ENCODE measurements around the gene NDUFV1.
"Not testable (repeated sequence)": the region's sequence is repeated elsewhere in the genome, so short reads cannot be mapped to it uniquely, and the experiment has no call there.

The NDUFV1 gene

DNA sequence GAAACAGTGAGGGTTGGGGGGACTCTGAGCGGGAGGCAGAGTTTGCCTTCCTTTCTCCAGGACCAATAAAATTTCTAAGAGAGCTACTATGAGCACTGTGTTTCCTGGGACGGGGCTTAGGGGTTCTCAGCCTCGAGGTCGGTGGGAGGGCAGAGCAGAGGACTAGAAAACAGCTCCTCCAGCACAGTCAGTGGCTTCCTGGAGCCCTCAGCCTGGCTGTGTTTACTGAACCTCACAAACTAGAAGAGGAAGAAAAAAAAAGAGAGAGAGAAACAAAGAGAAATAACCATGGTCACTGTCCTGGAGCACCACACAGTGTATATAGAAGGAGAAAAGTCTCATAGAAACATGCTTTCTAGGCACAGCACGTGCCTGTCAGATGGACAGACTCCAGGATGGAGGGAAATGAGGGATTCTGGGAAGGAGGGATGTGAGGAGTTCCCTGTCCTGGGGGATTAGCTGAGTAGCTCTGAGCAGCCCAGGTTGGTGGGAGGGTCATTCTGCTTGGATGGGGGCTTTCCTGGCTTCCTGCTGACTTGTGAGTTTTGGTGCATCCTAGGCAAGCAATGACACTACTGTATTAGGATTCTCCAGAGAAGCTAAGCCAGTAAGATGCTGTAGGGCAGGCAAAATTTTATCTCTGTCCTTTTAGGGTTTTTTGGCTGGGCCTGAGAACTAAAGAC lies 20.0 kb upstream of the NDUFV1 start:
- no peak for DNase-seq

DNA sequence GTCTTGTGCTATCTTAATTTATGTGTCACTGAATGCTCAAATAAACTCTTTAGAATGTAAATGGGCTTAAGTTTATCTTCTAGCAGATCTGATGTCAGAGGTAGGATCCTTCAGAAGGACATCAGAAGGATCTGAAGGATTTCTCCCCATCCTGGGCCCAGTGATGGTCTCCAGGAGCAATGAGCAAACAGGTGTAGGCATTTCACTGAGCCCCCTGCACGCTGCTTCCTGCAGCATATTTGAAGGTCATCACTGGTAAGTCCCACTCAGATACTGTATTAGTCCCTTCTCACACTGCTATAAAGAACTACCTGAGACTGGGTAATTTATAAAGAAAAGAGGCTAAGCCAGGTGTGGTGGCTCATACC lies 18.6 kb upstream of the NDUFV1 start:
- DNase-seq = no peak

DNA sequence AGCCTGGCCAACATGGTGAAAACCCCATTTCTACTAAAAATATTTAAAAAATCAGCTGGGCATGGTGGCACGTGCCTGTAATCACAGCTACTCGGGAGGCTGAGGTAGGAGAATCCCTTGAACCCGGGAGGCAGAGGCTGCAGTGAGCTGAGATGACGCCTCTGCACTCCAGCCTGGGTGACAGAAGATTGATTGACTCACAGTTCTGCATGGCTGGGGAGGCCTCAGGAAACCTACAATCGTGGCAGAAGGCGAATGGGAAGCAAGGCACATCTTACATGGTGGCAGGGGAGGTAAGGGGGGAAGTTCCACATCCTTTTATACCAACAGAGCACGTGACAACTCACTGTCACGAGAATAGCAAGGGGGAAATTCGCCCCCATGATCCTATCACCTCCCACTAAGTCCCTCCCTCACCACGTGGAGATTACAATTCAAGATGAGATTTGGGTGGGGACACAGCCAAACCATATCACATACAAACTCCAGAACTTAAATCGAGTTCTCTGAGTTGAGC lies 17.8 kb upstream of the NDUFV1 start:
- DNase-seq = not testable (repeated sequence)

DNA sequence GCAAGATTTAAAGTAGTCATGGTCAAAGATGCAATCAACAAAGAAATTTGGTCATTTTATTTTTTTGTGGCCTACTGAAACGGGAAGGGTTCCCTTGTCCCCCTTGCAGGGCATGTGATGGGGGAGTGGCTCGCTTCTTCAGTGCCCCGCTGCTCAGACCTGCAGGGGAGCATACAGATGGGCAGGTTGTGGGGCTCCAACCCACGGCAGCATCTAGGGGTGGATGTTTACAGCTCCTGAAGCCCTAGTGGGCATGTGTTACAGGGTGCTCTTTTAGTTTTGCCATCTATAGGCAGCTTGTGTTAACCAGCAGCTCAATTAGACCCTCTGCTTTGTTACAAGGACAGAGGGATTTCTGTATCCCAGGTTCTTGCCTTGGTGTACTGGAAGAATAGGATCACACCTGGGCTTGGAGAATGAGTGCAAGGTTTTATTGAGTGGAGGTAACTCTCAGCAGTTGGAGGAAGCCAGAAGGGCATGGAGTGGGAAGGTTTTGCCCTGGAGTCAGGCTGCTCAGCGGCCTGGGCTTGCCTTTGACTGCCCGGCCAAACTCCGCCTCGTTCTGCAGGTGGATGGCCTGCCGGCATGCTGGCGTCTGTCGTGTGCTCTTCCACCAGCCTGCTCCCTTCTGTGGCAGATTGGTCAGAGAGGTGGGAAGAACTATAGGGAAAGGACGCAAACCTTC lies 13.7 kb upstream of the NDUFV1 start:
- no peak for DNase-seq

DNA sequence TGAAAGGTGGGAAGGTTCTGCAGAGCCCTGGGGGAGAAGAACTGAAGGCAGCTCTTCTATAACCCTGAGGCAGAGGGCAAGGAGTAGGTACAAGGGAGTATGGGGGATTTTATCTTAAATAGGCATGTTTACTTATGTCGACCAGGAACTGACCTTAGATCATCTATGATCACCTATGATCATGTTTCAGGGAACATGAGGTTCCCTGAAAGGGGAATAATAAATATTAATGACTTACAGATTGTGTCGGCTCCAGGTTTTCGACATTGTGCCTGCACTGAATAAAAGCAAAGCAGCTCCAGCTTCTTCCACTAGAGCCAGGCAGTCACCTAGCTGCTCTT lies 13.2 kb upstream of the NDUFV1 start:
- no peak for DNase-seq

DNA sequence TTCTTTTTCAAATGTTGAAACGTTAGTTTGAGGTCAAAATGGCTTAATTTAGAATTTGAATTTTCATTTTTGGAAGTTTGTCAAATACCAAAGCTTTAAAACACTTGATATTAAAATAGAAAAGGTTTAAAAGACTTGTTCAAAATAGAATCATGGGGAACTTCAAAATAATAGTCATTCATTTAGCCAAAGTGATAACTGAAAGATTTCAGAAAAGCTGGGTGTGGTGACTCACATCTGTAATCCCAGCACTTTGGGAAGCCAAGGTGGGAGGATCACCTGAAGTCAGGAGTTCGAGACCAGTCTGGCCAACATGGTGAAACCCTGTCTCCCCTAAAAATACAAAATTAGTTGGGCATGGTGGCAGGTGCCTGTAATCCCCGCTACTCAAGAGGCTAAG lies 12.3 kb upstream of the NDUFV1 start:
- no peak for DNase-seq

DNA sequence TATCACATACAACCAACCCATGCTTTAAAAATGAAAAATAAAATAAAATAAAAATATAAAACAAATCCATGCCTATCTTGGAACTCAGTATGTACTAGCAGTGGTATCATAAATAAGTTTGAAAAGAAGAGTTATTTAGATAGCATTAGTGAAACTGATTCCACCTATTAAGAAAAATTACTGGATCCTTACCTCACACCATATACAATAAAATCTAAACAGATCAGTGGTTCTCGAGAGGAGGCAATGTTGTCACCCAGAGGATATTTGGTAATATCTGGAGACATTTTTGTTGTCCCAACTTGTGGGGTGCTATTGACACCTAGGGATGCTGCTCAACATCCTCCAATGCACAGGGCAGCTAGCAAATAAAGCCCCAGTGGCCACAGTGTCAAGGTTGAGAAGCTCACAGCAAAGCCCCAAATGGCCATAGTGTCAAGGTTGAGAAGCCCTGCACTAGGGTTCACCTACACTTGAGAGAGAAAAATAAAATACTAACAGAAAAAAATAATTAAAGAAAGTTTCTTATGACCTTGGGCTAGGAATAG lies 9.9 kb upstream of the NDUFV1 start:
- no peak for DNase-seq

DNA sequence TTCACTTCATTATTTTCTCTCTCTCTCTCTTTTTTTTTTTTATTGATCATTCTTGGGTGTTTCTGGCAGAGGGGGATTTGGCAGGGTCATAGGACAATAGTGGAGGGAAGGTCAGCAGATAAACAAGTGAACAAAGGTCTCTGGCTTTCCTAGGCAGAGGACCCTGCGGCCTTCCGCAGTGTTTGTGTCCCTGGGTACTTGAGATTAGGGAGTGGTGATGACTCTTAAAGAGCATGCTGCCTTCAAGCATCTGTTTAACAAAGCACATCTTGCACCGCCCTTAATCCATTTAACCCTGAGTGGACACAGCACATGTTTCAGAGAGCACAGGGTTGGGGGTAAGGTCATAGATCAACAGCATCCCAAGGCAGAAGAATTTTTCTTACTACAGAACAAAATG lies 9.3 kb upstream of the NDUFV1 start:
- DNase-seq = not testable (repeated sequence)

DNA sequence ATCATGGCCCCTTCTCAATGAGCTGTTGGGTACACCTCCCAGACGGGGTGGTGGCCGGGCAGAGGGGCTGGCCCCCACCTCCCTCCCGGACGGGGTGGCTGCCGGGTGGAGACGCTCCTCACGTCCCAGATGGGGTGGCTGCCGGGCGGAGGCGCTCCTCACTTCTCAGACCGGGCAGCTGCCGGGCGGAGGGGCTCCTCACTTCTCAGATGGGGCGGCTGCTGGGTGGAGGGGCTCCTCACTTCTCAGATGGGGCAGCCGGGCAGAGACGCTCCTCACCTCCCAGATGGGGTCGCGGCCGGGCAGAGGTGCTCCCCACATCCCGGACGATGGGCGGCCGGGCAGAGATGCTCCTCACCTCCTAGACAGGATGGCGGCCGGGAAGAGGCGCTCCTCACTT lies 8.8 kb upstream of the NDUFV1 start:
- DNase-seq = not testable (repeated sequence)

DNA sequence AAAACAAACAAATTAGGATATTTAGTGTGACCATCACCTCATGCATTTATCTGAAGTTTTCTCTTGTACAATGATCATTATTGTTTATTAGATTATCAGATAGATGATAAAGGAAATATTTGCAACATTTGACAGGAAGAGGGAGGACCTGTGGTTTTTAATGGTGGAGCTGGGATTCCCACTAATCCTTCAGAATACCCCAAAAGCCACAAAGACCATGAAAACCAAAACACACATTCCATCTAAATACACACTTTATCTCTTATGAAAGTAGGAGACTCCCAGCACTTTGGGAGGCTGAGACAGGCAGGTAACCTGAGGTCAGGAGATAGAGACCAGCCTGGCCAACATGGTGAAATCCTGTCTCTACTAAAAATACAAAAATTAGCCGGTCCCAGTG lies 7.6 kb upstream of the NDUFV1 start:
- DNase-seq = no peak

DNA sequence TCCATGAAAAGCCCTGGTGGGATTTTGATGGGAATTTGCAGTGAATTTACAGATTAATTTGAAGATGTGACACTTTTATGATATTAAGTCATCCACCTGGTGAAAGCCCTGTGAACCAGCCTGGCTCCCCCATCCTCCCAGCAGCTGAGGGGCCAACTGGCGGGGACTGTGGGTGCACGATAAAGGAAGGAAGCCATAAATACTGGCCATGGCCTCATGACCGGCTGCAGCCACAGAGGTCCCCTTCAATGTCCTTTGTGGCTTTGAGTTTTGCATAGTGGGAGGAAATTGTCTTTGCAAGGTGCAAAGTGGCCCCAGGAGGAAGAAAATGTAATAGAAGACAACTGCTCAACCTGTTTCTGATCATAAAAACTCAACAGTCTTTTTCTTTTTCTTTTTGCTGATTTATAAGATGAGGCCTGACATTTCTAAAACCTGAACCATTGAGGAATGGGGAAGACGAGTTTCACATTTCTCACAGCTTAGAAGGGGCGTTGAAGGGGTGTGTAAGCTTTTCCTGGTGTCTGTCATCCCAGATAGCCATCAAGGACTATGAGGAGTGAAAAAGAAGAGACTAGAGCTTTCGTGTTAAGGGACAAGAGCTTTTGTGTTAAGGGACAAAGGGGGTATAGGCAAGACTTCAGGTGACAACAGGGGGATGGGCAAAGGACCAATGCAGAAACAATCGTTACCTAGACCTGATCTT lies 6.3 kb upstream of the NDUFV1 start:
- DNase-seq = no peak

DNA sequence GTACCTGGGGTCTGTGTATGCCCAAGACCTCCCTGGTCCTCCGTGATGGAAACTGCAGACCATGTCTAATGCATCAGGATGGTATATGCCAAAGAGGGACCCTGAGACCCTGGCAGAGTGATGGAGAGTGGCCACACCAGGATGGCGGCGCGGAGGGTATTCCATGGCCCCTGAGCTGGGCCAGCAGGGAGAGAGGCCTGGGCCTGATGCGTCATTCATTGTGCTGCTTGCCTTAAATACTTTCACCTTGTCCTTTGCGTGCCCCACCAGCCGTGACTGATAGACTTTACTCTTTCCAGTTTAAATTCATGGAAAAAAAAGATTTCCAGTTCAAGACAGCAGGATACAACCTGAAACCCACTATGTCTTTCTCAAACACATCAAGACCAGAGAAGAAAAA lies 5.6 kb upstream of the NDUFV1 start:
- no peak for DNase-seq

DNA sequence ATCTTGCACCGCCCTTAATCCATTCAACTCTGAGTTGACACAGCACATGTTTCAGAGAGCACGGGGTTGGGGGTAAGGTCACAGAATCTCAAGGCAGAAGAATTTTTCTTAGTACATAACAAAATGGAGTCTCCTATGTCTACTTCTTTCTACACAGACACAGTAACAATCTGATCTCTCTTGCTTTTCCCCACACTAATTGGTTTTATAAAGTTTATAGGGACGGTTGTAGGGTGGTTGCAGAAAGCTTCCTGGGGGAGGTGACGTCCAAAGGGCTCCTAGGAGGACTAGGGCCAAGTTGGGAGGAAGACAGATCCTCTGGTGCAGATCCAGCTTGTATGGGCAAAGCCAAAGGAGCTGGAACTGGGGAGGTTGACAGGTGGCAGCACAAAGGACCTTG lies 2.6 kb upstream of the NDUFV1 start:
- DNase-seq = not testable (repeated sequence)

DNA sequence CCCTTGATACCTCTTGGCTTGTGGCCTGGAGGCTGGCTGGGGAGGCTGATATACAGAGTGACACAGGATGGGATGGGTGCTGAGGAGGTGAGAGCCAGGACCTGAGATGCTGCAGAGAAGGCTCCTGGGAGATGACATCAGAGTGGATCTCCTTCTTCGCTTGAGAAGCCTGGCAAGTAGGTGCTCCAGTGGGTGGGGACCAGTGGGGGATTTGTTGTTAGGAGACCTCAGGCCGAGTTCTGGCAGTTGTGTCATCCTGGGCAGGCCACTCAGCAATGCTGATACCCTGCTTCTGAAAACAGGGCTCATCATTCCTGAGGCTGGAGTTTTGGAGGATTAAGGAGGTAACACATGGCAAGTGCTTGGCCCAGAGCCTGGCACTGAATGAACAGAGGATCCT lies 1.9 kb upstream of the NDUFV1 start:
- no peak for DNase-seq

DNA sequence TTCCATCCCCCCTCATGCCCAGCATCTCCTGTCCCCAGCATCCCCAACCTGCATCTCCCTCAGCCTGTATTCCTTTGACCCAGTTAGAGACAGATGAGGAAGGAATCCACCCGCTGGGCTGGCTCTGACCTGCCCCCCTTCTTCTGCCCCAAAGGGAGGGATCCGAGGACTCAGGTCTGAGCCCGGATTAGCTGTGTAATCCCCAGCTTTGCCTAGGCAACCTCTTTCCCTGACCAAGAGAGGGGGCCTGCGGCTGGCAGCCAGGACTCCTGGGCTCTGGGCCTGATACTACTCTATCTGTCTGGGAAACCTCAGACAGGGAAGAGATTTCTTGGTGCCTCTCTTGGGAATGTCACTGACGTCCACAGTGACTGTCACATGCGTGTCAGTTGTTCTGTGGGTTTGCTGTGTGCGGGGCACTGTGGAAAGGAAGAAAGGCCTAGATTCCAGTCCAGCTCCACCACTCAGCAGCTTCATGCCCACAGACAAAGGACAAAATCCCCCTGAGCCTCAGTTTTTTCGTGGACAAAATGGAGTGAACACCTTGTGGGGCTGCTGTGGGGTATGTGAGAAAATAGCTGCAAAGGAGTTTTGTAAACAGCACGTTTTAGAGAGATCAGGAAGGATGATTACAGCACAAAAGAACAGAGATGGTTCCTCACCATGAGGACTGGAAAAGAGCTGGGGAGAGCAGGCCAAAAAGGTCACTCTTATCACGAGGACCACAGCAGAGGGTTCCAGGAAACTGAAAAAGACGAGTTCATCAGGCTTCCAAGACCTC lies 1.3 kb upstream of the NDUFV1 start:
- DNase-seq = no peak

DNA sequence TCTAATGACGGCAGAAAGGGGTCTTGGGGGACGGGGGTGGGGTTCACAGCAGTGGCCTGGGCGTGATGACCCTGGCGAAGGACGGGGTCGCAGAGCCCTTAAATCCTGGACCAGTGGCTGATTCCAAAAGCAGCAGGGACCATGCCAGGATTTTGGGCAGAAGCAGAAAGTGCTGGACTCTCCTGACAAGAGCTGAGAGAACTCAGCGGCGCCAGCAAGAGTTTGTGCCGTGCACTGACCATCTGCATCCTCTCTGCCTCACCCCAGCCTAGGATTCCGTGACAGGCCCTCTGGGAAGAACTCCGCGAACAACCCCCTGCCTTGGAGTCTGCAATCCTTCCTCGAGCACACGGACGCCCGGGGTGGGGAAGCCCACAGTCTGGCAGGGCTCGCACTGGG lies 644 bp upstream of the NDUFV1 start:
- DNase-seq = no peak

DNA sequence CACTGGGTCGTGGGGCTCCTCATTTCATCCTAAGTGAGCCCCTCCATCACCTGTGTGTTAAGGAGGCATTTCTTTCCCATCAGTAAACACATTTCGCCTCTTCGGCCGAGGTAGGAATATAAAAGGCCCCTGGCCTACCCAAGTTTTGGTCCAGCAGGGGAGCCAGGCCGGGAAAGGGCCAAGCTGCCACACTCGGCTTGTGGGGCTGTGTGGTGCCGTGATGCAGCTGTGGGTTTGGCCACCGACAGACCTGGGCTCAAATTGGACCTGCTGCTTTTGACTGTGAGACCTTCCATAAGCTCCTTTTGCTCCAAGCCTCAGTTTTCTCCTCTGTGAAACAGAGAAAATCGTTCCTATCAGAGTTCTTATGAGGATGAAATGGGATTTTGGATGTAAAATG lies 771 bp downstream of the NDUFV1 start:
- DNase-seq = no peak

DNA sequence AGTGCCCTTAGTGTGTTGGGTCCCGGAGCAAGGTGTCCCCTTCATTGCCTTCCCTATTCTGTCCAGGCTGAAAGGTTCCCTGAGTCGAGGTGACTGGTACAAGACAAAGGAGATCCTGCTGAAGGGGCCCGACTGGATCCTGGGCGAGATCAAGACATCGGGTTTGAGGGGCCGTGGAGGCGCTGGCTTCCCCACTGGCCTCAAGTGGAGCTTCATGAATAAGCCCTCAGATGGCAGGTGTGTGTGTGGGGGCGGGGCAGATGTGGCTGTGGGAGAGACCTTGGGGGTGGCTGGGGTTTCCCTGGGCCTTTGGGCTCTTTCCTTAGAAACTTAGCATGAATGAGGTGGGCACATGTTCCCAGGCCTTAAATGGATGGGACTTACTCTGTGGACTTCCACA lies 1.8 kb downstream of the NDUFV1 start:
- DNase-seq = no peak

DNA sequence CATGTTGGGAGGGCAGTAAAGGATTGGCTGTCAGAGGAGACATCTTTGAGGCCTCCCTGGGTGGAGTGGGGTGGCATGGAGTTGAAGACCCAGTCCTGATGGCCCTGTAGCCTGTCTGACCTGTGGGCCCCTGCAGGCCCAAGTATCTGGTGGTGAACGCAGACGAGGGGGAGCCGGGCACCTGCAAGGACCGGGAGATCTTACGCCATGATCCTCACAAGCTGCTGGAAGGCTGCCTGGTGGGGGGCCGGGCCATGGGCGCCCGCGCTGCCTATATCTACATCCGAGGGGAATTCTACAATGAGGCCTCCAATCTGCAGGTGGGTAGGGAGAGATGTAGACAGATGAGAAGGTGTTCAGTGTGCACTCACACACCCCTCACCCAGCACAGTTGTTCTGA lies 2.6 kb downstream of the NDUFV1 start:
- no peak for DNase-seq

DNA sequence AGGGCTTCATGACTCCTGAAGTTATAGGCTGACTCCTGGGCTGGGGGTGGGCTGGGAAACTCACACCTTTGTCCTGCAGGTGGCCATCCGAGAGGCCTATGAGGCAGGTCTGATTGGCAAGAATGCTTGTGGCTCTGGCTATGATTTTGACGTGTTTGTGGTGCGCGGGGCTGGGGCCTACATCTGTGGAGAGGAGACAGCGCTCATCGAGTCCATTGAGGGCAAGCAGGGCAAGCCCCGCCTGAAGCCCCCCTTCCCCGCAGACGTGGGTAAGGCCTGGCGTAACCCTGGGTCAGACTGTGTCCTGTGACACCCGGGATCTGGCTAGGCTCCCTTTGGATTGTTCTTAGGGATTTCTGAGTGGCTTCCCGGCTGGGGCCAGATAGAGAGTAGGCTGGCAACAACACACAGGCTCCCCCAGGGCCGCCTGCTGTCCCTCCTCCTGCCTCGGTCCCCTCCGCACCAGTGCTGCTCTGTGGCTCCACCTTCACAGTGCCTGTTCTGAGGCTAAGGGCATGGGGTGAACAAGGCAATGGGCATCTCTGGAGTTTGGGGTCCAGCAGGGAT lies 3.6 kb downstream of the NDUFV1 start:
- DNase-seq = no peak

DNA sequence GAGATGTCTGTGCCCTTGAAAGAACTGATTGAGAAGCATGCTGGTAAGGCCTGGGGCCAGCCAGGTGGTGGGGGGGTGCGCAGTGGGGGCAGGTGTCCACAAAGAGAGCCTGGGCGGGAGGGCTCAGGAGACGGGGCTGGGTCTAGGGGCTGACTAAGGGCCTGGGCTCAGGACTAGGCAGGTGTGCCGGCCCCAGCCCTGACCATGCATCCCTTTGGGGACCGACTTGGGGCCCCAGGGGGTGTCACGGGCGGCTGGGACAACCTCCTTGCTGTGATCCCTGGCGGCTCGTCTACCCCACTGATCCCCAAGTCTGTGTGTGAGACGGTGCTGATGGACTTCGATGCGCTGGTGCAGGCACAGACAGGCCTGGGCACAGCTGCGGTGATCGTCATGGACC lies 4.4 kb downstream of the NDUFV1 start:
- no peak for DNase-seq

DNA sequence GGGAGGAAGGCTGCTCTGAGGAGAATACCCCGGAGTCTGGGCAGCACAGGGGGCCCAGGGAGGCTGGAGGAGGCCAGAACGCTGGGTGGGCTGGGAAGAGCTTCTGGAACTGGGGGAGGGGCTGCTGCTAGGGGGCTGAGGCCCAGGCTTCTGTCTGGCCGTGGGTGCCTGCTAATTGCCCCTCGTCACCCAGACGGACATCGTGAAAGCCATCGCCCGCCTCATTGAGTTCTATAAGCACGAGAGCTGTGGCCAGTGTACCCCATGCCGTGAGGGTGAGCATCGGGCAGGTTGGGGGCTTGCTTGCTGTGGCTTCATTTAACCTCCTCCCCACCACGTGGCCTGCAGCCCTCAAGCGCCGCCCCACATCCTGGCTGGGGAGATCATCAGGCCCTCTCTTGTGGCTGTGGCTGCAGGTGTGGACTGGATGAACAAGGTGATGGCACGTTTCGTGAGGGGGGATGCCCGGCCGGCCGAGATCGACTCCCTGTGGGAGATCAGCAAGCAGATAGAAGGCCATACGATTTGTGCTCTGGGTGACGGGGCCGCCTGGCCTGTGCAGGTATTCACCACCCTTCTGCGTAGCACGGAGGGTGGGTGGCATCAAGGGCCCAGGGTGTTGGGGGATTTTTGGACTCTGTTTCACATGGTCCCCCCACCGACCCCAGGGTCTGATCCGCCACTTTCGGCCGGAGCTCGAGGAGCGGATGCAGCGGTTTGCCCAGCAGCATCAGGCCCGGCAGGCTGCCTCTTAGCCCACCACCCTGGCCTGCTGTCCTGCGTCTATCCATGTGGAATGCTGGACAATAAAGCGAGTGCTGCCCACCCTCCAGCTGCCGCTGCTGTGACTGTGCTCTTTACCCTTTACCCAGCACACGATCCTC lies 5.2 kb downstream of the NDUFV1 start:
- no peak for DNase-seq
